ENCODE results near the gene PCNX4. TPM values are rescaled to one million over a fixed set of nuclear protein-coding genes. Genes with fewer than 3 reads are reported as not detected.

PCNX4 gene
- 35.9 and 40.1 TPM in 2 replicates for total RNA-seq (ENCODE audit: low replicate concordance)

DNA sequence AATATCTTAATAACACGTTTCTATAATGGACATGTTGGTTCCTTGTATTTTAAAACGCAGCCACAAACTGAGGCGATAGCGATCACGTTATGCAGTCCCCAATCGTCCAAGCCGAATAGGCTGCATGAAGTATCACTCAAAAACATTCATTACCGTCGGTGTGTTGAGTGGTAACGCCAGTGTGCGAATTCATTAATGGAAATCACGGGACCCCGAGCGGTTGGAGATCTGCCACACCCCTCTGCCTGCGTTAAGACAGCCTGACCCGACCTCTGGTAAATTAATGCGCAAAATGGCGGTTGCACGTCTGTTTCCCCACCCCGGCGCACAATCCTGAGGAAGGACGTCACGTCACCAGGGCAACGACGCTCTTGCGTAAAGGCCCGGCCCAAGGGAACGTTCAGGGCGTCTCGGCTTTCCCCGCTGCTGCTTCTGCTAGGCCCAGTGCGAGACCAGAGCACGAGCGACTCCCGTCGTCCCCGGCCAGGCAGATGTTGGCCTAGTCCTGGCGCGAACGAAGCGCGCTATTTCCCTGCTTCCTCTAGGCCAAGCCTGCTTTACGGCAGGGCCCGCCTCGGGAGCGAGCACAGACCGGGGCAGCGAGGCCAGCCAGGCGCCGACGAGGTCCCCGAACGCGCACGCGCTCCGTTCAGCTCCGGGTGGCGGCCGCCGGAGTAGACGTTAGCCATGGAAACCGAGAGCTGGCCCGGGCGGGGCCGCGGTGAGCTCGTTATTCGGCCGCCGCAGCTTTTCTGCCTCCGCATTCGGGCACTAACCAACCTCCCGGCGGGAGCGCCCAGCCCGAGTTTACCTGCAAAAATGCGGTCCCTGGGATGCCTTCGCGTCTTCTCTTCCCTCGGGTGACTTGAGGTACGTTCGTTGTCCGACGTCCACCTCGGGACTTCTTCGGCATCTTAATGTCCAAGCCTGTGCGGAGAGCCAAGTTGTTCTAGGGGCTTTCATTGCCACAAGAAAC lies at the start of gene PCNX4:
Gene PCNX4, plus strand, starts transcription at position 374 of the 976 bp plus-strand sequence. CDS start 15,716 bp downstream, outside the sequence.

DNA sequence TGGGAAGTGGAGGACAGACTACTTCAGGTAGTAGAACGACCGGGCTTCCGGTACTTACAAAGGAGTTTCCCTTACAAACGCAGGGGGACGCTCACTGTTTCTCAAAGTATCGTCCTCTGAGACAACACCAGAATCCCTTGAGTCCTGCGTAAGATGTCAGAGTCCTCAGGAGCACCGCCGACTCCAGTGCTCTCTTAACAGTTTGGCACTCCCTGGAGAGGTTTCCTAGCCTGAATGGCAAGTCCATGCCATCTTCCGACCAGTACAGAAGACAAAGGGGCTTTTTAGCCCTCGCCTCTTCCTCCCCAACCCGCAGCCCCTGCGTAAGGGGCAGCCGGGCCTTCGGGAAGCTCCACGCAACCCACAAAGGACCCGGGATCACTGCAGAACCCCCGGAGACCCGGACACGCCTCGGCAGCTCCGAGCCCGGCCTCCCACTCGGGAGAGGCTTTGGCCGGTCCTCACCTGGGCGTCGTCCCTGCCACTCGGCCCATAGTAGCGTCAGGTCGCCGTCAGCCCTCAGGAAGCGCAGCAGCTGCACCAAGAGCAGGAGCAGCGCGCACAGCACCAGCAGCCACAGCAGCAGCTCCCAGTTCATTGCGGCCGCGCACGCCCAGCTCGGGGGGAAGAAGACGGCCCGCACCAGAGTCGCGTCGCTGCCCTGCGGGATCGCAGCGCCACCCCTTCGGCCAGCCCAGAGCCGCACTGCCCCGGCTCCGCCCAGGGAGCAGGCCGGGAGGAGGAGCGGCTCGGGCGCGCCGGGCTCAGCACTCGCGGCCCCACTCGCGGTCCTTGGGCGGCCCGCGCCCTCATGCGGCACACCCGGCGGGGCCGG lies 73.2 kb downstream of the PCNX4 start, which contains the start of gene DHRS7:
Gene DHRS7, minus strand, starts transcription at position 687 of the 835 bp plus-strand sequence. Its CDS starts 89 bp downstream, at position 598.

Other genes starting within 250 kb of the PCNX4 start
- 0.08 and 0.35 TPM in 2 replicates for gene RTN1, start 221.1 kb upstream of the PCNX4 start, total RNA-seq (ENCODE audit: low replicate concordance)
- not detected in 2 replicates for gene LRRC9, start 171.8 kb upstream of the PCNX4 start, total RNA-seq (ENCODE audit: low replicate concordance)
- 78.4 and 214 TPM in 2 replicates for gene DHRS7, start 73.5 kb downstream of the PCNX4 start, total RNA-seq (ENCODE audit: low replicate concordance)
- 15.8 and 61.9 TPM in 2 replicates for gene PPM1A, start 157.3 kb downstream of the PCNX4 start, total RNA-seq (ENCODE audit: low replicate concordance)

Measured in smooth muscle cell of the coronary artery (primary cell).